WTC11 (cell line): Measurements from ENCODE around the gene NRTN. TPM values are rescaled to one million over a fixed set of nuclear protein-coding genes. Genes with fewer than 3 reads are reported as not detected.

Experiments used
- ATAC-seq: fragments of 200-7000 bp; cut with Tn5 transposase; 2 replicates; pipeline ENCODE4 v1.10.0; 2021; ENCODE audit warnings: mild to moderate bottlenecking, moderate library complexity
- CTCF ChIA-PET: fragments of 300-600 bp; sonication (Branson Sonifier 250); formaldehyde crosslinking; loops from one replicate; lab custom pipeline; 2021; ENCODE audit warnings: antibody characterized with exemption; lab: Charles Lee
- POLR2A ChIA-PET: fragments of 350-600 bp; sonication (Branson Sonifier 250); formaldehyde crosslinking; loops from one replicate; lab custom pipeline; 2021; ENCODE audit warnings: antibody characterized with exemption; lab: Charles Lee
- DNase-seq: peaks from one replicate; pipeline ENCODE4 v3.0.0; 2021; ENCODE audit warnings: low spot score
- H3K27ac Mint-ChIP-seq: 2 replicates; pipeline ENCODE4 v1.8.0; 2021; ENCODE audit warnings: mixed read lengths
- H3K27me3 Mint-ChIP-seq: 2 replicates; pipeline ENCODE4 v1.8.0; 2021; ENCODE audit warnings: low read depth, mild to moderate bottlenecking, moderate library complexity, mixed read lengths
- H3K36me3 Mint-ChIP-seq: 2 replicates; pipeline ENCODE4 v1.8.0; 2021; ENCODE audit warnings: mixed read lengths
- H3K4me1 Mint-ChIP-seq: 2 replicates; pipeline ENCODE4 v1.8.0; 2022; ENCODE audit warnings: mixed read lengths
- H3K4me3 Mint-ChIP-seq: 2 replicates; pipeline ENCODE4 v1.8.0; 2021; ENCODE audit warnings: mild to moderate bottlenecking, moderate library complexity, mixed read lengths
- H3K9me3 Mint-ChIP-seq: 2 replicates; pipeline ENCODE4 v1.8.0; 2021; ENCODE audit warnings: mixed read lengths
- FOXP1 ChIP-seq: sonication (generic); formaldehyde crosslinking; IDR thresholded peaks from 2 replicates; pipeline ENCODE4 v1.8.0; 2022; ENCODE audit warnings: missing genetic modification reagents, mild to moderate bottlenecking, moderate library complexity, borderline replicate concordance
- GTF2I ChIP-seq: fragments of 250-450 bp; sonication (Bioruptor Pico); conservative IDR thresholded peaks from 2 replicates; pipeline ENCODE4 v1.4.0; 2021; ENCODE audit warnings: mild to moderate bottlenecking
- MXD4 ChIP-seq: fragments of 250-450 bp; sonication (Bioruptor Pico); IDR thresholded peaks from 2 replicates; pipeline ENCODE4 v1.8.0; 2021; ENCODE audit warnings: mild to moderate bottlenecking, moderate library complexity, borderline replicate concordance
- NFE2L1 ChIP-seq: sonication (generic); formaldehyde crosslinking; IDR thresholded peaks from 2 replicates; pipeline ENCODE4 v1.8.1; 2023; ENCODE audit warnings: missing genetic modification reagents
- OVOL2 ChIP-seq: fragments of 250-450 bp; sonication (Bioruptor Pico); IDR thresholded peaks from 2 replicates; pipeline ENCODE4 v1.9.0; 2021; ENCODE audit warnings: mild to moderate bottlenecking, borderline replicate concordance
- PRRX2 ChIP-seq: fragments of 250-450 bp; sonication (Bioruptor Pico); IDR thresholded peaks from 2 replicates; pipeline ENCODE4 v1.8.0; 2021; ENCODE audit warnings: mild to moderate bottlenecking
- SMAD3 ChIP-seq: sonication (generic); formaldehyde crosslinking; IDR thresholded peaks from 2 replicates; pipeline ENCODE4 v1.8.0; 2022; ENCODE audit warnings: missing genetic modification reagents, mild to moderate bottlenecking, borderline replicate concordance
- SP1 ChIP-seq: sonication (generic); formaldehyde crosslinking; conservative IDR thresholded peaks from 2 replicates; pipeline ENCODE4 v1.8.1; 2022; ENCODE audit warnings: missing genetic modification reagents
- ZNF219 ChIP-seq: sonication (generic); formaldehyde crosslinking; IDR thresholded peaks from 2 replicates; pipeline ENCODE4 v1.8.0; 2023; ENCODE audit warnings: missing genetic modification reagents, mild to moderate bottlenecking, borderline replicate concordance
- ZNF396 ChIP-seq: fragments of 250-450 bp; sonication (Bioruptor Pico); IDR thresholded peaks from 2 replicates; pipeline ENCODE4 v1.8.0; 2021; ENCODE audit warnings: mild to moderate bottlenecking, moderate library complexity, borderline replicate concordance
- ZNF416 ChIP-seq: fragments of 250-450 bp; sonication (Bioruptor Pico); IDR thresholded peaks from 2 replicates; pipeline ENCODE4 v1.9.0; 2021; ENCODE audit warnings: mild to moderate bottlenecking, inconsistent platforms
- total RNA-seq: library from RNA; stranded (reverse); gene quantifications from 3 replicates; pipeline ENCODE4 v1.2.3, GENCODE V29; 2021
- TF ChIP-seq, protein P1 (sequence below): sonication (generic); formaldehyde crosslinking; IDR thresholded peaks from 2 replicates; pipeline ENCODE4 v1.8.0; 2023; ENCODE audit warnings: mild to moderate bottlenecking, missing genetic modification reagents
- TF ChIP-seq, protein P2 (sequence below): sonication (generic); formaldehyde crosslinking; IDR thresholded peaks from 2 replicates; pipeline ENCODE4 v1.8.0; 2023; ENCODE audit warnings: missing genetic modification reagents
- TF ChIP-seq, protein P3 (sequence below): fragments of 250-450 bp; sonication (Bioruptor Pico); IDR thresholded peaks from 2 replicates; pipeline ENCODE4 v1.9.0; 2021; ENCODE audit warnings: mild to moderate bottlenecking
- TF ChIP-seq, protein P4 (sequence below): sonication (generic); formaldehyde crosslinking; IDR thresholded peaks from 2 replicates; pipeline ENCODE4 v1.8.0; 2022; ENCODE audit warnings: missing genetic modification reagents

NRTN gene
- total RNA-seq, 1 experiment from 2014 or later, result 6.1 TPM

DNA sequence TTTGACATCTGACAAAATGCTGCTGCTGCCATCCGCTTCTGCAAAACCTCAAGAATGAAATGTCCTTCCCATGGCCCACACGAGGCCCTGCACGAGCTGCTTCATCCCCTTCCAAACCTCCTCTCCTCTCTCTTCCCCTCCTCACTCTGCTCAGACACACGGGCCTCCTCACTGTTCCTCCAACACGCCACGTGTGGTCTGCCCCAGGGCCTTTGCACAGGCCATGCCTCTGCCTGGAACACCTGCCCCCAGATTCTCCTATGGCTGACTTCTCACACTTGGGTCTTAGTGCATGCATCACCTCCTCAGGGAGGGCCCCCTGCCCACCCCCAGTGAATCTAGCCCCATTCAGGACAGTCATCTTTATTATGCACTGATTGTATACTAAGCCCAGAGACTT, 15.9 kb downstream of the NRTN start:
- TF ChIP-seq NFE2L1 (CRISPR knock-in tag) (no peak), GTF2I (CRISPR knock-in tag) (0 out of 2 replicates have a peak, but pooled peaks have one; percentile 68)
- ChIA-PET CTCF (interaction anchor here (0.7 to 6.1 kb wide), 3 partner anchors 9 to 201 kb away, joined by 3 to 70 read pairs (median 4); partner anchors contain the start of gene NRTN), POLR2A (interaction anchor here (0.6 kb wide), 1 partner anchor 122 kb away, joined by 6 read pairs; no protein-coding TSS in a partner anchor)
- Mint-ChIP-seq H3K9me3 (no peaks in the 10 kb centered on the region), H3K36me3 (no peaks in the 10 kb centered on the region), H3K27me3 (peaks cover 9% of the 10 kb centered on the region), H3K4me3 (no peak overlapping the region), H3K4me1 (no peaks in the 10 kb centered on the region), H3K27ac (no peak overlapping the region)
- ATAC-seq (no peak), DNase-seq (no peak)

DNA sequence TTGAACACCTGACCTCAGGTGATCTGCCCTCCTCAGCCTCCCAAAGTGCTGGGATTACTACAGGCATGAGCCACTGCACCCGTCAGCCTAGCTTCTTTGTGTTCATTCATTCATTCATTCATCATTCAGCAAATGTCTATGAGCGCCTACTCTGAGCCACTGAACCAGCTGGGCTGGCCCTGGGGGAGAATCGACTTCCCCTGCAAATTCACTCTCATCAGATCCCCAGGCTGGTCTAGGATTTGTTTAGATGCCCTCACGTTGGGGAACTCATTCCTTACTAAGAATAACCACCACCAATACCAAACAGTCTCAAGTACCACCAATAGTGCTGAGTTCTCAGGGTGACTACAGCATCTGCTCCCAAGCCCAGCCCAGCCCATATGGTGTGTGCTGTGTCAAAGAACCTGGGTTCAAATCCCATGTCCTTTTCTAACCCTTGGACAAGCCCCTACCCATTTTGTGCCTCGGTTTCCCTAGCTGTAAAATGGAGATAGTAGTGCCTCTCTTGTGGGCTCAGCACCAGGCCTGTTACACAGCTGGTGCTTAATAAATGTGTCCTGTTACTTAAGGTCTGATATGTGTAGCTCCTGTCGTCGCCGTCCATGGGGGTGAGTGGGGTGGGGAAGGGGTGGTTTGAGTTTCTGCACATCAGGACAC, 16.8 kb downstream of the NRTN start:
- H3K27me3 Mint-ChIP-seq, result peaks cover 5% of the 10 kb centered on the region
- TF ChIP-seq MXD4 (CRISPR knock-in tag), result no peak
- no peak overlapping the region for H3K4me3 Mint-ChIP-seq

DNA sequence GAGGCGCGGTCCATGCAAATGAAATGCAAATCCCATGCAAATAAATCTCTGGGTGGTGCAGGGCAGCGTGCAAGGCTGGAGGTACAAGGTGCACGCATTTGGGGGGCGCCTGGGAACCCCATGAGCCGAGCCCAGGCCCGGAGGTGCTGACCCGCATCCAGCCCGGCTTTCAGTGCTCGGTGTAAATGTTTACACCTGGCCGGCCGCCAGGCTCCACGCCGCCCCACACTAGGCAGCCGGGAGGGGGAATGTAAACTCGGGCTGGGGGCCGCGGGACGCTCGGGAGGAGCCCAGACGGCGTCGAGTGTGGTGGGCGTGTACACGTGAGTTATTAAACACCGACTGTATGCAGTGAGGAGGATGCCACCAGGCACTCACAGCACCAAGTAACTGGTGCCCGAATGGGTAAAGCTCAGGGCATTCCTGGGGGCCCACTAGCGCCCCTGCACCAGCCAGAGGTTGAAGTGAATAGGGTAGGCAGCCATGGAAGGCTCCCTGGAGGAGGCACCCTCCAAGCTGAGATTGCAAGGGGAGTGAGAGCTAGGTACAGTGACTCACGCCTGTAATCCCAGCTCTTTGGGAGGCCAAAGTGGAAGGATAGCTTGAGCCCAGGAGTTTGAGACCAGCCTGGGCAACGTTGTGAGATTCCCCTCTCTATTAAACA, 17.4 kb downstream of the NRTN start:
- H3K4me3 Mint-ChIP-seq, result no peak overlapping the region
- DNase-seq, result no peak
- H3K4me1 Mint-ChIP-seq, result peaks cover 5% of the 10 kb centered on the region
- no peaks in the 10 kb centered on the region for H3K36me3 Mint-ChIP-seq
- ChIA-PET POLR2A (no interaction called here), CTCF (interaction anchor here (1.2 to 6.1 kb wide), 3 partner anchors 16 to 200 kb away, joined by 3 to 70 read pairs (median 18); partner anchors contain the start of gene NRTN)
- no peak for ATAC-seq
- no peaks in the 10 kb centered on the region for H3K9me3 Mint-ChIP-seq
- no peaks in the 10 kb centered on the region; the same call in none of the 2 replicates for H3K27me3 Mint-ChIP-seq
- H3K27ac Mint-ChIP-seq, result no peak overlapping the region
- TF ChIP-seq PRRX2 (CRISPR knock-in tag), result no peak
- no peak for TF ChIP-seq OVOL2 (CRISPR knock-in tag)
- TF ChIP-seq ZNF416 (CRISPR knock-in tag), result no peak
- no peak for TF ChIP-seq NFE2L1 (CRISPR knock-in tag)
- TF ChIP-seq ZNF219 (CRISPR knock-in tag), result no peak
- TF ChIP-seq, protein P1, sequence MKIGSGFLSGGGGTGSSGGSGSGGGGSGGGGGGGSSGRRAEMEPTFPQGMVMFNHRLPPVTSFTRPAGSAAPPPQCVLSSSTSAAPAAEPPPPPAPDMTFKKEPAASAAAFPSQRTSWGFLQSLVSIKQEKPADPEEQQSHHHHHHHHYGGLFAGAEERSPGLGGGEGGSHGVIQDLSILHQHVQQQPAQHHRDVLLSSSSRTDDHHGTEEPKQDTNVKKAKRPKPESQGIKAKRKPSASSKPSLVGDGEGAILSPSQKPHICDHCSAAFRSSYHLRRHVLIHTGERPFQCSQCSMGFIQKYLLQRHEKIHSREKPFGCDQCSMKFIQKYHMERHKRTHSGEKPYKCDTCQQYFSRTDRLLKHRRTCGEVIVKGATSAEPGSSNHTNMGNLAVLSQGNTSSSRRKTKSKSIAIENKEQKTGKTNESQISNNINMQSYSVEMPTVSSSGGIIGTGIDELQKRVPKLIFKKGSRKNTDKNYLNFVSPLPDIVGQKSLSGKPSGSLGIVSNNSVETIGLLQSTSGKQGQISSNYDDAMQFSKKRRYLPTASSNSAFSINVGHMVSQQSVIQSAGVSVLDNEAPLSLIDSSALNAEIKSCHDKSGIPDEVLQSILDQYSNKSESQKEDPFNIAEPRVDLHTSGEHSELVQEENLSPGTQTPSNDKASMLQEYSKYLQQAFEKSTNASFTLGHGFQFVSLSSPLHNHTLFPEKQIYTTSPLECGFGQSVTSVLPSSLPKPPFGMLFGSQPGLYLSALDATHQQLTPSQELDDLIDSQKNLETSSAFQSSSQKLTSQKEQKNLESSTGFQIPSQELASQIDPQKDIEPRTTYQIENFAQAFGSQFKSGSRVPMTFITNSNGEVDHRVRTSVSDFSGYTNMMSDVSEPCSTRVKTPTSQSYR, result no peak
- TF ChIP-seq SP1 (CRISPR knock-in tag), result no peak
- TF ChIP-seq SMAD3 (CRISPR knock-in tag), result no peak
- TF ChIP-seq FOXP1 (CRISPR knock-in tag), result no peak
- TF ChIP-seq, protein P2, sequence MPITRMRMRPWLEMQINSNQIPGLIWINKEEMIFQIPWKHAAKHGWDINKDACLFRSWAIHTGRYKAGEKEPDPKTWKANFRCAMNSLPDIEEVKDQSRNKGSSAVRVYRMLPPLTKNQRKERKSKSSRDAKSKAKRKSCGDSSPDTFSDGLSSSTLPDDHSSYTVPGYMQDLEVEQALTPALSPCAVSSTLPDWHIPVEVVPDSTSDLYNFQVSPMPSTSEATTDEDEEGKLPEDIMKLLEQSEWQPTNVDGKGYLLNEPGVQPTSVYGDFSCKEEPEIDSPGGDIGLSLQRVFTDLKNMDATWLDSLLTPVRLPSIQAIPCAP (CRISPR knock-in tag), result no peak
- TF ChIP-seq, protein P3, sequence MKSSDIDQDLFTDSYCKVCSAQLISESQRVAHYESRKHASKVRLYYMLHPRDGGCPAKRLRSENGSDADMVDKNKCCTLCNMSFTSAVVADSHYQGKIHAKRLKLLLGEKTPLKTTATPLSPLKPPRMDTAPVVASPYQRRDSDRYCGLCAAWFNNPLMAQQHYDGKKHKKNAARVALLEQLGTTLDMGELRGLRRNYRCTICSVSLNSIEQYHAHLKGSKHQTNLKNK (CRISPR knock-in tag), result no peak
- TF ChIP-seq ZNF396 (CRISPR knock-in tag), result no peak
- TF ChIP-seq, protein P4, sequence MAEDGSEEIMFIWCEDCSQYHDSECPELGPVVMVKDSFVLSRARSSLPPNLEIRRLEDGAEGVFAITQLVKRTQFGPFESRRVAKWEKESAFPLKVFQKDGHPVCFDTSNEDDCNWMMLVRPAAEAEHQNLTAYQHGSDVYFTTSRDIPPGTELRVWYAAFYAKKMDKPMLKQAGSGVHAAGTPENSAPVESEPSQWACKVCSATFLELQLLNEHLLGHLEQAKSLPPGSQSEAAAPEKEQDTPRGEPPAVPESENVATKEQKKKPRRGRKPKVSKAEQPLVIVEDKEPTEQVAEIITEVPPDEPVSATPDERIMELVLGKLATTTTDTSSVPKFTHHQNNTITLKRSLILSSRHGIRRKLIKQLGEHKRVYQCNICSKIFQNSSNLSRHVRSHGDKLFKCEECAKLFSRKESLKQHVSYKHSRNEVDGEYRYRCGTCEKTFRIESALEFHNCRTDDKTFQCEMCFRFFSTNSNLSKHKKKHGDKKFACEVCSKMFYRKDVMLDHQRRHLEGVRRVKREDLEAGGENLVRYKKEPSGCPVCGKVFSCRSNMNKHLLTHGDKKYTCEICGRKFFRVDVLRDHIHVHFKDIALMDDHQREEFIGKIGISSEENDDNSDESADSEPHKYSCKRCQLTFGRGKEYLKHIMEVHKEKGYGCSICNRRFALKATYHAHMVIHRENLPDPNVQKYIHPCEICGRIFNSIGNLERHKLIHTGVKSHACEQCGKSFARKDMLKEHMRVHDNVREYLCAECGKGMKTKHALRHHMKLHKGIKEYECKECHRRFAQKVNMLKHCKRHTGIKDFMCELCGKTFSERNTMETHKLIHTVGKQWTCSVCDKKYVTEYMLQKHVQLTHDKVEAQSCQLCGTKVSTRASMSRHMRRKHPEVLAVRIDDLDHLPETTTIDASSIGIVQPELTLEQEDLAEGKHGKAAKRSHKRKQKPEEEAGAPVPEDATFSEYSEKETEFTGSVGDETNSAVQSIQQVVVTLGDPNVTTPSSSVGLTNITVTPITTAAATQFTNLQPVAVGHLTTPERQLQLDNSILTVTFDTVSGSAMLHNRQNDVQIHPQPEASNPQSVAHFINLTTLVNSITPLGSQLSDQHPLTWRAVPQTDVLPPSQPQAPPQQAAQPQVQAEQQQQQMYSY (CRISPR knock-in tag), result no peak

More for the DNA sequence above, 16.8 kb downstream of the NRTN start:
- ATAC-seq, result no peak
- CTCF ChIA-PET, result interaction anchor here (0.9 to 6.1 kb wide), 3 partner anchors 15 to 201 kb away, joined by 3 to 70 read pairs (median 18); partner anchors contain the start of gene NRTN
- no peak overlapping the region for H3K27ac Mint-ChIP-seq
- no peaks in the 10 kb centered on the region for H3K36me3 Mint-ChIP-seq
- POLR2A ChIA-PET, result interaction anchor here (0.6 kb wide), 1 partner anchor 269 kb away, joined by 3 read pairs; no protein-coding TSS in a partner anchor
- H3K4me1 Mint-ChIP-seq, result no peaks in the 10 kb centered on the region
- DNase-seq, result no peak
- no peaks in the 10 kb centered on the region for H3K9me3 Mint-ChIP-seq
